H1 (cell line): Measurements from ENCODE around the gene CACNB2. TPM values are rescaled to one million over a fixed set of nuclear protein-coding genes. Genes with fewer than 3 reads are reported as not detected.

Source experiments
- BACH1 ChIP-seq: IDR thresholded peaks from 2 replicates; pipeline ENCODE4 v1.6.1; 2012; ENCODE audit warnings: low read length, improper control_type of control experiment
- FOSL1 ChIP-seq: IDR thresholded peaks from 2 replicates; pipeline ENCODE4 v1.6.1; 2011; ENCODE audit warnings: mild to moderate bottlenecking, low read depth, low read length, moderate library complexity; ENCODE audit not compliant: insufficient read depth
- RXRA ChIP-seq: IDR thresholded peaks from 2 replicates; pipeline ENCODE4 v1.6.1; 2011; ENCODE audit warnings: low read depth, mild to moderate bottlenecking, low read length, moderate library complexity; ENCODE audit not compliant: insufficient read depth
- TAF7 ChIP-seq: optimal IDR thresholded peaks from 2 replicates; pipeline ENCODE3; 2011; ENCODE audit warnings: low read depth, mild to moderate bottlenecking, inconsistent platforms, low read length, moderate library complexity, borderline replicate concordance
- ZNF274 ChIP-seq: IDR thresholded peaks from 2 replicates; pipeline ENCODE4 v1.7.0; 2012; ENCODE audit warnings: low read length, borderline replicate concordance; ENCODE audit errors: extremely low read depth
- polyA plus RNA-seq, 7 experiments: library from polyadenylated mRNA; depleted of rRNA in 3 of 7; stranded (reverse) in 5 of 7; unstranded in 2 of 7; fragments of >200 nt in 5 of 7; fragments of 200-250 nt in 2 of 7; gene quantifications; 1 replicate in 5 of 7; 2 replicates in 1 of 7; 4 replicates in 1 of 7; pipeline versions ENCODE4 v1.2.1 to v1.2.3, GENCODE V29; 2011 to 2013; ENCODE audit warnings: missing spikeins in 2 of 7, mixed read lengths in 2 of 7
- total RNA-seq: library from RNA; stranded (reverse); fragmentation: NEBNext Ultra II Directional; extraction: Animal tissue kit (Norgen Biotek cat#: 25700); gene quantifications from 2 replicates; pipeline ENCODE4 v1.2.1, GENCODE V29; 2021
- TF ChIP-seq, protein P1 (sequence below): IDR thresholded peaks from 2 replicates; pipeline ENCODE4 v1.6.1; 2011; ENCODE audit warnings: low read length, improper control_type of control experiment
- TF ChIP-seq, protein P2 (sequence below), 3 experiments: IDR thresholded peaks; 1 replicate in 2 of 3; 2 replicates in 1 of 3; pipeline versions ENCODE4 v1.5.1 to v1.6.1; 2011; ENCODE audit warnings: low read length in 3 of 3, mild to moderate bottlenecking in 3 of 3, inconsistent platforms in 2 of 3, low read depth in 1 of 3, moderate library complexity in 1 of 3; ENCODE audit not compliant: insufficient read depth in 1 of 3; ENCODE audit errors: control extremely low read depth in 1 of 3

CACNB2 gene
- total and polyA plus RNA-seq, 2 of the 8 experiments (the other 6 are each of a cell fraction or from before 2014, with no cell fraction given) = 2.4 to 3.2 TPM

DNA sequence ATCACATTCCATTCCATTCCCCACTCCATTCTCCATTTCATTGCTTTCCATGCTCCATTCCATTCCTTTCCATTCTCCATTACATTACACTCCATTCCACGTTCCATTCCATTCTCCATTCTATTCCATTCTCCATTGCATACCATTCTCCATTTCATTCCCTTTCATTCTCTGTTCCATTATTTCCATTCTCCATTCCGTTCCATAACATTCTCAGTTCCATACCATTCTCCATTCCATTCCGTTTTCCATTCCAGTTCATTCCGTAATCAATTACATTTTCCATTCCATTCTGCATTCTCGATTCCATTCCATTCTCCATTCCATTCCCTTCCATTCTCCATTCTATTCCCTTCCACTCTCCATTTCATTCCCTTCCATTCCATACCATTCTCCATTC, 424.8 kb downstream of the CACNB2 start (continued):
- TF ChIP-seq, protein P1, sequence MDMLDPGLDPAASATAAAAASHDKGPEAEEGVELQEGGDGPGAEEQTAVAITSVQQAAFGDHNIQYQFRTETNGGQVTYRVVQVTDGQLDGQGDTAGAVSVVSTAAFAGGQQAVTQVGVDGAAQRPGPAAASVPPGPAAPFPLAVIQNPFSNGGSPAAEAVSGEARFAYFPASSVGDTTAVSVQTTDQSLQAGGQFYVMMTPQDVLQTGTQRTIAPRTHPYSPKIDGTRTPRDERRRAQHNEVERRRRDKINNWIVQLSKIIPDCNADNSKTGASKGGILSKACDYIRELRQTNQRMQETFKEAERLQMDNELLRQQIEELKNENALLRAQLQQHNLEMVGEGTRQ = no peak
- TF ChIP-seq BACH1 (no peak), RXRA (no peak), FOSL1 (no peak), ZNF274 (no peak), TAF7 (no peak)
- TF ChIP-seq, protein P2, sequence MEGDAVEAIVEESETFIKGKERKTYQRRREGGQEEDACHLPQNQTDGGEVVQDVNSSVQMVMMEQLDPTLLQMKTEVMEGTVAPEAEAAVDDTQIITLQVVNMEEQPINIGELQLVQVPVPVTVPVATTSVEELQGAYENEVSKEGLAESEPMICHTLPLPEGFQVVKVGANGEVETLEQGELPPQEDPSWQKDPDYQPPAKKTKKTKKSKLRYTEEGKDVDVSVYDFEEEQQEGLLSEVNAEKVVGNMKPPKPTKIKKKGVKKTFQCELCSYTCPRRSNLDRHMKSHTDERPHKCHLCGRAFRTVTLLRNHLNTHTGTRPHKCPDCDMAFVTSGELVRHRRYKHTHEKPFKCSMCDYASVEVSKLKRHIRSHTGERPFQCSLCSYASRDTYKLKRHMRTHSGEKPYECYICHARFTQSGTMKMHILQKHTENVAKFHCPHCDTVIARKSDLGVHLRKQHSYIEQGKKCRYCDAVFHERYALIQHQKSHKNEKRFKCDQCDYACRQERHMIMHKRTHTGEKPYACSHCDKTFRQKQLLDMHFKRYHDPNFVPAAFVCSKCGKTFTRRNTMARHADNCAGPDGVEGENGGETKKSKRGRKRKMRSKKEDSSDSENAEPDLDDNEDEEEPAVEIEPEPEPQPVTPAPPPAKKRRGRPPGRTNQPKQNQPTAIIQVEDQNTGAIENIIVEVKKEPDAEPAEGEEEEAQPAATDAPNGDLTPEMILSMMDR (IDR thresholded peaks at IDR 0.05; ENCODE audit: control extremely low read depth in 1 of 3, insufficient read depth in 1 of 3, low read depth in 1 of 3, low read length in 3 of 3) = no peak
